SU-DHL-6 (cell line): Measurements from ENCODE around the gene FOS.

ENCODE experiments used
- EZH2phosphoT487 ChIP-seq: fragments of 200-600 bp; sonication (generic), shearing (Covaris generic); conservative IDR thresholded peaks from 2 replicates; pipeline ENCODE4 v1.6.1; 2018; ENCODE audit warnings: mild to moderate bottlenecking, antibody characterized with exemption, low read length, moderate library complexity, mixed read lengths
- TF ChIP-seq, protein P1 (sequence below): fragments of 200-600 bp; sonication (generic); IDR thresholded peaks from one replicate; pipeline ENCODE4 v1.5.1; 2017; ENCODE audit warnings: antibody characterized with exemption, mild to moderate bottlenecking, low read length, moderate library complexity; ENCODE audit not compliant: insufficient read depth, poor library complexity, severe bottlenecking

DNA sequence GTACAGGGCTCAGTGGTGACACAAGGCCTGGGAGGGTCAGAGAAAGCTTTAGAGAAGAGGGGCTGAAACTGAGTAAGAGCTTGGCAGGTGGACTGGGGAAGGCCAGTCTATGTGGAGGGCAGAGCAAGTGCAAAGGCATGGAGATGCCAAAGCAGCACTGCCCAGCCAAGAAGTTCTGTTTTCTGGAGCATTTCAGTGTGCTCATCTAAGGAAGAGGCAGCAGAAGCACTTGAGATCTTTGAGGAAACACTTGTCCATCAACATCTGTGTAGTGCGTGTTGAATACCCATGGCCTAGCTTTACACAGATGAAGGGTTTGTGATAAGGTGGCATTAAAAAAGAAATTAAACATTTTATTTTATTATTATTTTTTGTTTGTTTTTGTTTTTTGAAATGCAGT, 52.8 kb downstream of the FOS start:
- no peak for TF ChIP-seq EZH2phosphoT487
- TF ChIP-seq, protein P1, sequence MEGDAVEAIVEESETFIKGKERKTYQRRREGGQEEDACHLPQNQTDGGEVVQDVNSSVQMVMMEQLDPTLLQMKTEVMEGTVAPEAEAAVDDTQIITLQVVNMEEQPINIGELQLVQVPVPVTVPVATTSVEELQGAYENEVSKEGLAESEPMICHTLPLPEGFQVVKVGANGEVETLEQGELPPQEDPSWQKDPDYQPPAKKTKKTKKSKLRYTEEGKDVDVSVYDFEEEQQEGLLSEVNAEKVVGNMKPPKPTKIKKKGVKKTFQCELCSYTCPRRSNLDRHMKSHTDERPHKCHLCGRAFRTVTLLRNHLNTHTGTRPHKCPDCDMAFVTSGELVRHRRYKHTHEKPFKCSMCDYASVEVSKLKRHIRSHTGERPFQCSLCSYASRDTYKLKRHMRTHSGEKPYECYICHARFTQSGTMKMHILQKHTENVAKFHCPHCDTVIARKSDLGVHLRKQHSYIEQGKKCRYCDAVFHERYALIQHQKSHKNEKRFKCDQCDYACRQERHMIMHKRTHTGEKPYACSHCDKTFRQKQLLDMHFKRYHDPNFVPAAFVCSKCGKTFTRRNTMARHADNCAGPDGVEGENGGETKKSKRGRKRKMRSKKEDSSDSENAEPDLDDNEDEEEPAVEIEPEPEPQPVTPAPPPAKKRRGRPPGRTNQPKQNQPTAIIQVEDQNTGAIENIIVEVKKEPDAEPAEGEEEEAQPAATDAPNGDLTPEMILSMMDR = no peak
